T-helper 1 cell treated with Interleukin-12 subunit alpha and Interleukin-12 subunit beta and Interleukin-4 antibody, amounts not matched to agents 30 ng/mL and 1 ng/mL, for 36 hours (primary cell): ENCODE results near the gene CHRNA7. TPM values are rescaled to one million over a fixed set of nuclear protein-coding genes. Genes with fewer than 3 reads are reported as not detected.
"Not testable (repeated sequence)": the region's sequence is repeated elsewhere in the genome, so short reads cannot be mapped to it uniquely, and the experiment has no call there.

Source experiments
- intact Hi-C: fragments of 100-400 bp; cut with micrococcal nuclease; formaldehyde crosslinking; loops from one replicate; pipeline ENCODE4 v1.15.1; 2024
- total RNA-seq: library from RNA; stranded (reverse); gene quantifications from 2 replicates; pipeline ENCODE4 v1.2.3, GENCODE V29; 2022

Gene CHRNA7
- total RNA-seq, 1 donor from 2014 or later = 0.32 TPM

DNA sequence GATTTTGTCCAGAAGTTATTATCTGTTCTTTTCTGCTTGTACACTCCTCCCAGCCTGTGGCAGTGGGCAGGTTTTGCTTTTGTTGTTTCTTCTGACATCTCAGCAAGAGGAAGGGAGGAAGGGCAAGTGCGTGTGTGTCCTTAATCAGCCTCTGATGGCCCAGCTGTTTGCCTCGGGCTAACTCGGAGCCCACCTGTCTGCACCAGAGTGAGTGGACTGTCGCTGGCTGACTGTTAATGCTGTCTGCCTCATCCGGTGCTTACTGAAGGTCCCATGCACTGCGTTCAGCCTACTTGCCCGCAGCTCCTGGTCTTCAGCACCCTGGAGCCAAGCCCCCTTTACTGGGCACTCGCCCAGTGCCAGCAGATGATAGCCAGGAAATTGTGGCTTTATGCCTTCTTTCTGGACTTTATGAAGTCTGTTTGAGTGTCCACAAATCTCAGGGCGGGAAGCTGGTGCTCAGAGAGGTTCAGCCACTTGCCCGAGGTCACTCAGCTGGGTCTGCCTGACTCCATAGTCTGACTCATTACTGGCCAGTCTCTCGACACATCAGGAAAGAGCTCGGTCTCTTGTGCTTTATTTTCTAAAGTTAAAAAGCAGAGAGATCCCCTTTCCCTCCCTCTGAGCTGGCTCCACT is 89.5 kb downstream of the CHRNA7 start:
- intact Hi-C loops = no loop called here

DNA sequence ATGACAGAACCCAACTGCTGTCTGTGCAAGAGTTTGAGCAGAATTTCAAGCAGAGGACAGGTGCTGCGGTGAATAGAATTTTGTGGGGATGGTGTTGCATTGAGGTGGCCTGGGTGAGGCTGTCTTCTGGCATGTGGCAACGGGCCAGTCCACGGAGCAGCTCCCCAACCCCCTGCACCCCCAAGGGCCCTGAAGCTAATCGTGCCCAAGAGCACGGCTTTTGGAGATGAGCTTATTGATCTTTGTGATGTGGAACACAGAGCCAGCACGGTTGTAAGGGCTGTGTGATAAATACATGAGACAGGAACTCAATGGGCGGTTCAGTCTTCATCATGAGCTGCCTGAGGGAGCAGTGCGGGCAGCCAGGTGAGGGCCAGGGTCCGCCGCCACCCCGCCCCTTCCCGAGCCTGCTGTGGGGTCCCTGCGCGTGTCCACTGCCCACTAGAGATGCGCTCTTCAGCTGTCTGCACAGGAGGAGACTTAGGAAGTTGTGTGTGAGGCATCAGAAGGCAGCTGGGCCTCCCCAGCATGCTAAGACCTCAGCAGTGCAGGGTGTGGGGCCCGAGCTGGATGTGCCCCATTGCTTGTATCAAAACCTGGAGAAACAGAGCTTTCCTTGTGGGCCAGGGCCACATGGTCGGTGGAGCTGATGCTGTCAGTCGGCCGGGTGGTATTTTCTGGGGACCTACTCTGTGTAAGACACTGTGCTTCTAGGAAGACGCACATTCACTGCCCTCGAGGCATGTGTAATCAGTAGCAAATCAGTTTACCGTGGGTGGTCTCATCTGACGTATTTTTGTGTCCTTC is 90.5 kb downstream of the CHRNA7 start:
- intact Hi-C loops = no loop called here

DNA sequence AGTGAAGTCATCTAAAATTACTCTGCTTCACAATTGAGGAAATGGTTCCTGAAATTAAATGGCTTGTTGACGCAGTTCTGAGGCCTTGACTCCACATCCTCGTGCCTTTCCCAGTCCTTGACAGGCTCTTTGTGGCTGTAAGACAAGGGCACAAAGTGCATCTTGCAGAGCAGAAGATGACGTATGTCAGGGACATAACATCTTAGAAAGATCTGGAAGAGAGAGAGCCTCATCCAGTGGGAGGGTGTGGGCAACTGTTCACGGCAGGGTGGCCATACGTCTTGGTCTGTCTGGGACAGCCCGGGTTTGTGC is 91.0 kb downstream of the CHRNA7 start:
- intact Hi-C loops = no loop called here

DNA sequence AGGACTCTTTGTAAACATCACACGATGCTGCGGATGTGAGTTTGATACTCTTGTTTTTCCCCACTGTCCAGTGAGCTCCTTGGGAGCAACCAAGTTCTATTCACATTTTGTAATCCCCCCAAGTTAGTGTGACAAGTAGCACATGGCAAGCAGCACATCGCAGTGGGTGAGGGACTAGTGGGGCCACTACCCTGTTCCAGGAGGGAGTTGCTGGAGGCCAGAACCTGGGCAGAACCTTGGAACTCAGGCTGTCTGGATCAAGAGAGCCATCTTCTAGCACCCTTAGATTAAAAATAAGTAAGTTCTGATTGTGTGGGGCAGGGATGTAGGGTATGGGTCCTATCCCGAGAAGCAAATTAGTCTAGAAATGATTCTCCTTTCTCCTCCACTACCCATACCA is 91.7 kb downstream of the CHRNA7 start:
- intact Hi-C loops = no loop called here

DNA sequence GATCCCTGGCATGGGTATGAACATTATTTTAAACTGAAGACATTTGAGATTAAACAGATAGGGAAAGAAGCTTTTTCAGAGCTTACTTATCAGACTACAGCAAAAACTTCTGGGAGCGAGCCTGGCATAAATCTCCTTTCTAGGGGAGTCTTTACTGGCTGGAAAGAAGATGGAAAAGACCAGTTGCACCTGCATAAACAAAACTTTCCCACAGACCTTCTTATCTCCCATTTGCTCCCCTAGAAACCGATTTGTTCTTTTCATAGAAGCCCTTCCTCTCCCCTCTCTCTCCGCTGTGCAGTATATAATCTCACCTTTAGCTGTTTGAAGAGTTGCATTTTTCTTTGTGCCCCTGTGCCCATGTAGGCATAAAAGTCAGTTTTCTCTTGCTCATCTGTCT is 93.2 kb downstream of the CHRNA7 start:
- intact Hi-C loops = no loop called here

DNA sequence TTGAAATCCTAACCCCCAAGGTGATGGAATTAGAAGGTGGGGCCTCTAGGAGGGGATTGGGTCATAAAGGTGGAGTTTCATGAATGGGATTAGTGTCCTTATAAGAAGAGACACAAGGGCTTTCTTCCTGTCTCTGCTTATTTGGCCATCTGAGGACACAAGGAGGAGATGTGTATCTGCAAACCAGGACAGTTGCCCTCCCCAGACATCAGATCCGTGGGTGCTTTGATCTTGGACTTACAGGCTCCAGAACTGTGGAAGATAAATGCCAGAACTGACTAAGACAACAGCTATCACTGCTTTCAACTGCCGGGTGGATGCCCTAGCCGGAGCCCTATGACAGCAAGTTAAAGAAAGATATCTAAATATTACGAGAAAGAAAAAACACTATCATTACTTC is 94.4 kb downstream of the CHRNA7 start:
- intact Hi-C loops = no loop called here

DNA sequence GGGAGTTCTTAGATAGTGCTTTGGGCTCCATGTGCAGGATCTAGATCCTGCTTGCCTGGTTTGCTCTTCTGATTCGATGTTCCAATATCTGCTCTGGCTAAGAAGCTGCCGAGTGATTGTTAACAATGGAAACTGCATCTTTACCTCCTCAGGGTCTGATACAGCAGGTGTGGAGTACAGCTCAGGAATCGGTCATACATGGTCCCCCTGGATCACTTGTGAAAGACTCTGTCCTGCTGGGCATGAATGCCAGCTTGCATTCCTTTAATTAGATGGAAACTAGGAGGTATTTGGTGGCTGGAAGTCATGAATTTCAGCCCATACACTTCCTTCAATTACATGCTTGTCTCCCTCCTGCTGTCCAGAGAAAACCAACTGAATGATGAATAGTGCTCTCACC is 95.3 kb downstream of the CHRNA7 start:
- intact Hi-C loops = no loop called here

DNA sequence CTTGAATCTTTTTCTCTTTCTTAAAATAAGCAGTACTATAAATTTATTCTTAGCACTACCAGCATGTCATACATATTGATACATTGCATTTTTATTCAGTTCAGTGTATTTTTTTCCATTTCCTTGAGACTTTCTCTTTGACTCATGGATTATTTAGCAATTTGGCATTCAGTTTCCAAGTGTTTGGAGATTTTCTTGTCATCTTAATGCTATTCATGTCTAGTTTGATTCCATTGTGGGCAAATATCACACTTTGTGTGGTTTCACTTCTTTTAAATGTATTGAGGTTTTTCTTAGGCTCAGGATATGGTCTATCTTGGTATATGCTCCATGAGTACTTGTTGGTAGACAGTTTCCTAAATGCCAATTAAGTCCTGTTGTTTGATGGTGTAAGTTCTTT is 99.5 kb downstream of the CHRNA7 start:
- intact Hi-C loops = no loop called here

DNA sequence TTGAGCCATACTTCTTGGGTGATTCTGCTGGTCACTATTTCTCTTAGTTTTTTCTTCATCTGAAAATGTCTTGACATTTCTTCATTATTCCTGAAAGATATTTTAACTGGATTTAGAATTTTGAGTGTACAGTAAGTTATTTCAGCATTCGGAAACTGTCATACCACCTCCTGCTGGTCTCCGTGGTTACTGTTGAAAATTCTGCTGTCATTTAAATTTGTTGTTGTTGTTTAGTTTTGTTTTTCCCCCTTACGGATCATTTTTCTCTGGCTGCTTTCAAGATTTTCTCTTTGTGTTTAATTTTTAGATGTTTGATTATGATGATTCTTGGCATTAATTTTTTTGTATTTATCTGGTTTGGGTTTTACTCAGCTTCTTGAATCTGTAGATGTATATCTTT is 100.5 kb downstream of the CHRNA7 start:
- intact Hi-C loops = no loop called here

DNA sequence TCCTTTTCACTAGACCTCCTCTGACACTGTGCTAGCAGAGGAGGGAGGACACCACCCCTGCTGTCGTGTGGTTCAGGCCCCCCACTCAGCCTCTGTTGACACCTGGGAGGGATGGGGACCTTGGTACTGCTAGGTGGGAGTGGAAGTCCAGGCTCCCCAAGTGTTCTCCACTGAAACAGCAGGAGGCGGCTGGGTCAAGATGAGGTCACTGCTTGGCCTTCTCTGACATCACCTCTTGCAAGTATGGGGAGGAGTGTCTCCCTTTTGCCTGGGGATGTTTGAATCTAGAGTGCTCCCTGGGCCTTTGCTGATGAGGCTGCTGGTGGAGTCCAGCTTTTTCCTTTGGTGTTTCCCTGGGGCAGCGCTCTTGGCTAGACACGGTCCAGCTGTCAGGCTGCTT is 101.5 kb downstream of the CHRNA7 start:
- intact Hi-C loops = no loop called here

DNA sequence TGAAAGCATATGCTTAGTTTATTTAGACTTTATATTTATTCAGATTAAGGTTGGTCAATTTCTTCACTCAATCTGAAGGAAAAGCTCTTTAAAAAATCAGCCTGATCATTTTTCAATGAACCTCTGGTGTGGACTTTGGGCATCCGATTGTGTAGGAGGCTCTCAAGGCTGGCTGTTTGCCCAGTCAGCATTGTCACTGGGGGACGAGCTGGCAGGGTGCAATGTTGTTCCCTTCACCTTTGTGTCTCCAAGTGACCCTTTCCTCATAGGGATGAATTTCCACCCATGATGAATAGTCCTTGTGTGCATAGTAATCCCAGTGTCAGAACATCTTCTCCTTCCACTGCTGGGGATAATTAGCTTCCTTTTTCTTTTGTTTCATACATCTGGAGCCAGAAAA is 102.5 kb downstream of the CHRNA7 start:
- intact Hi-C loops = no loop called here

DNA sequence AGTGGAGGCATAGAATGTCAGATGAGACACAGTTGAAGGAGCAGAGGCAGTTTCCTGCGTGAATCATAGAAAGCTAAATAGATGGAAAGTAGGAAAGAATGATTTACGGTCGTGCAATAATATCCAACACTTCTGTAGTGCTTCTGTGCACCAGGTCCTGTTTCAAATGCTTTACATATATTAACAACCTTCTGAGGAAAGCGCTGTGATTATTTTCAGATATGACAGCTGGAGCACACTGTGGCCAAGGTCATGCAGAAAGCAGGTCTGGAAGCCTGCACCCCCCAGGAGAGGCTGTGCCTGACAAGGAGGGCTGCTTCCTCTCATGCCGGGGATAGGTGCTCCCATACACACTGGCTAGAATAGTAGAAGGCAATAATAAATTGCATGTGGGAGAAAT is 104.5 kb downstream of the CHRNA7 start:
- intact Hi-C loops = no loop called here

DNA sequence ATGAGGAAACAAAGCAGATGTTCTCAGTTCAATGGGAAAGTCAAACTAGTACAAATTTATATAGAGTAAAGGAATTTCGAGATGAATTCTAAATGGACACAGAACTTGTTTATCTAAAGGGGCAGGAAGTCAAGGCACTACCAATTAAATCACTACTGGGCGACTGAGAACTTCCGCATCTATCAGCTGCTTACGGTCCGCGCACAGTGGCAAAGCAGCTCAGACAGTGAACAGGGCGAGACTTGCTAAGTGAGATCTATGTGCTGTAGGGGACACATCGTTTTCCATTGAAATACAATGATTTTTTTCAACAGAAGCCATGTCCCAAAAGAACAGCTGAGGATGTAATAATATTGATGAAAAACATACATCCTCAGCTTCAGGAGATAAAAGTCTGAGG is 105.0 kb downstream of the CHRNA7 start:
- intact Hi-C loops = no loop called here

DNA sequence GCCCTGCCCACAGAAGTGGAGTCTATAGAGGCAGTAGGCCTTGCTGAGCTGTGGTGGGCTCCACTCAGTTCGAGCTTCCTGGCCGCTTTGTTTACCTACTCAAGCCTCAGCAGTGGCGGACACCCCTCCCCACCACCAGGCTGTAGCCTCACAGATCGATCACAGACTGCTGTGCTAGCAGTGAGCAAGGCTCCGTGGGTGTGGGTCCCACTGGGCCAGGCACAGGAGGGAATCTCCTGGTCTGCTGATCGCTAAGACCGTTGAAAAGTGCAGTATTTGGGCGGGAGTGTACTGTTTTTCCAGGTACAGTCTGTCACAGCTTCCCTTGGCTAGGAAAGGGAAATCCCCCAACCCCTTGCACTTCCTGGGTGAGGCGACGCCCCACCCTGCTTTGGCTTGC is 115.2 kb downstream of the CHRNA7 start:
- intact Hi-C loops = not testable (repeated sequence)

DNA sequence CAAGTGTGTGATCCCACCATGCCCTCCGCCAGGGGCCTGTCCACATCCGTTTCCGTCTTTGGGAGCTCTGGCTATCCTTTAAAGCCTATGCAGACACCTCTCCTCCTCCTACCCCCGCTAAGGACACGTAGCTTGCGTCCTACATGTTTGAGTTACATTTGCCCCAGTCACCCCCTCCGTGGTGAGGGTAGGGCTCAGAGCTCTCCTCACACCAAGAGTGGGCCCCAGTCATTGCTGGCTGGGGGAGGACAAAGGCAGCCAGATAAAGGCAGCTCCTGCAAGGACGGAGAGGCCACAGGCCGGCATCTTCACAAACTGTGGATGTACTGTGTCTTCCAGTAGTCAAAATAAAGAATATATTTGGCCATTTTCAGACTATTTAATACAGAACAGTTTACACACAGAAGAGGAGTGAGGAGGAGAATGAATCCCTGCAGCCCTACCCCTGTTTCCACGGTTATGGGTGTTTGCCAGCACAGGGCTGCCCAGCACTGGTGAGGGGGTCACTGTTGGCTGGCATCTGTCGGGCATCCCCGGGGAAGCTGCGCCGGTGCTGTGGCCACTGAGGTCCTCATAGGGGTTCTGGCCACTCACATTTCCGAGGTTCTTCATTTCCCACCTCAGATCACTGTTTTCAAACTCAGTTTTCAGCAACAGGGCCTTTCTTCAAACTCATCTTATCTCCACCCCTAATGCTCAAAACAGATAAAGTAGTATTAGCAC is 118.7 kb downstream of the CHRNA7 start:
- intact Hi-C loops = no loop called here

DNA sequence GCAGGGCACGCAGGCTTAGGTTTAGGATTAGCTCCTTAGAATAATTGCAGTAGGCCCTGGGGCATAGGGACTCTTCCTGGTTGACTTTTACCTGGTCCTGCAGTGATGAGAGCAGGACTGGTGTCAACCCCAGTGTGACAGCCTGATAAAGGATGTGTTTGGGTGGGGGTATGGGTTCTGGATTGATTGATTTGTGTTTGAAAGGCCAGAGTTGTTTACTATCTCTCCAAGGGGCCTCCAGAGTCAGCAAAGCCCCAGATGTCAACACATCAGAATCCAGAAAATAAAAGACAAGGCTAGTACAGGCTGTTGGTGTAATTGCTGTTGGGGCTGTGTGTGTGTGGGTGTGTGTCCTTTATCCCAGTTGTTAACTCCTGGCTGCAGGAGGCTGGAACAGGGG is 122.3 kb downstream of the CHRNA7 start:
- intact Hi-C loops = no loop called here

DNA sequence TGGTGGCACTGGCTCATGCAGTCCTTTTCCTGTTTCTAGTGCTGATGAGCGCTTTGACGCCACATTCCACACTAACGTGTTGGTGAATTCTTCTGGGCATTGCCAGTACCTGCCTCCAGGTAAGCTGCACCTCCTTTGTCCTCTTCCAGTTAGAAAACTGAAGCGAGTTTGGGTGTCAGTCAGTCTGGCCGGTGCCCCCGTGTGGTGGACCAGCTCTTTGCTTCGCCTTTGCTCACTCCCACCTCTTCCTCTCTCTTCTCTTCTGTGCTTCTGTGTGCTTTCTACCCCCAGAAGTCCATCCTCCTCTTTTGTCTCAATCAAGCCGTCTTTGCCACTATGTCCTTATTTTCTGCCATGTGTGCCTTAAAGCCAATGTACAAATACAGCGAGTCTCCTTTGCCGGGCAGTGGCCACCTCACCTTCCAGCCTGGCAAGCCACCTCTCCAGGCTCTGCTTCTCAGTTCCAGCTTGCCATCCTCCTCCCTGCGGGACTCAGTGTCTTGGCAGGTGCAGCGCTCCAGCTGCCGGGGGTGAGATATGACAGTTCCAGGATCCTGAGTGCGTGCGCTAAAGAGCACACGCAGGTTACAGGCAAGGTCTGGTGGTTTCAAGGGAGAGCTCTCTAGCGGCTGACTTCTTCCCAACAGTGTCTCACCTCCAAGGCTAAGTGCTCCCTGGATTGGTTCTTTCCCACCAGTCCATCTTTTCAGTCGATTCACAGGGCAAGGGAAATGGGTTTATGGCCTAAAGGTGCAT is 123.7 kb downstream of the CHRNA7 start:
- intact Hi-C loops = not testable (repeated sequence)

DNA sequence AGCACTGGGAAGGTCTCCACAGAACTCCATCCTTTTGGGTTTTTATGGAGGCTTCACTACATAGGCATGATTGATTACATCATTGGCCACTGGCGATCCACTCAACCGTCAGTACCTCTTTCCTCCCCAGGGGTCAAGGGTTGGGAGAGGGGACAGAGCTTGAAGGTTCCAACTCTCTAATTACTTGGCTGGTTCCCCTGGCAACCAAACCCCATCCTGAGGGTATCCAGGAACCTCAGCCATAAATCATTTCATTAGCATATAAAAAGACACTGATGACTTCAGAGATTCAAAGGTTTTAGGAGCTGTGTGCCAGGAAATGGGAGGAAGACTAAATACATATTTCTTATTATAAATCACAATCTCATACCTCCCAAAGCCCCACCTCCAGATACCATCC is 131.8 kb downstream of the CHRNA7 start:
- intact Hi-C loops = not testable (repeated sequence)

DNA sequence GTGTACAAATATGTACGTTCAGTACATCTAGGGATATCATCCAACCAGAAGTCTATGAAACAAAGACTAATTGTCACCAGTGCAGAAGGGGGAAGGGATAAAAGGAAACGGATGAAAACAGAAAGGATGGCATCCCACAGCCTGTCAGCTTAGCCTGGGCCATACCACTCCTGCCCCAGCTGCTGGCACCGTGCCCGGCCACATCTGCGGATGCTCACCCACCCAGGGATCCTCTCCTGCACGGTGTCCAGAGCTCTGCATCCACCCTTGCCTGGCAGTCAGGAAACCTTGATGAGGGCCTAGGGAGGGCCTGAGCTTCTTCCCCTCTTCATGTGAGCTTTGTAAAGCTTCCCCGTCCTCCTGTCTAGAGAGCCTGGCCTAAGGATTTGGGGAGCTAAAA is 133.8 kb downstream of the CHRNA7 start:
- intact Hi-C loops = not testable (repeated sequence)

DNA sequence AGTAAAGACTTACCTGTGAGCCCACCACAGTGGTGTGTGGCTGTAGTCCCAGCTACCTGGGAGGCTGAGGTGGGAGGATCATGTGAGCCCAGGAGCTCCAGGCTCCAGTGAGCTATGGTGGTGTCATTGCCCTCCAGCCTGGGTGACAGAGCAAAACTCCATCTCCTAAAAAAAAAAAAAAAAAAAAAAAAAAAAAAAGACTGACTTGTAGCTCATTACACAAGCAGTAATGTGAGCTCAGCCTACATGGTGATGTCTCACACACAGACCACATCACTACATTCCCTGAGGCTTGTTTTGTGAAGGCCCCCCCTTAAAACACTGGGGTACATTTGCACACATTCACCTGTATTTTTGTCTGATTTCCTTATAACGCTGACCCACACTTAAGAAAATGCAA is 134.4 kb downstream of the CHRNA7 start:
- intact Hi-C loops = not testable (repeated sequence)

DNA sequence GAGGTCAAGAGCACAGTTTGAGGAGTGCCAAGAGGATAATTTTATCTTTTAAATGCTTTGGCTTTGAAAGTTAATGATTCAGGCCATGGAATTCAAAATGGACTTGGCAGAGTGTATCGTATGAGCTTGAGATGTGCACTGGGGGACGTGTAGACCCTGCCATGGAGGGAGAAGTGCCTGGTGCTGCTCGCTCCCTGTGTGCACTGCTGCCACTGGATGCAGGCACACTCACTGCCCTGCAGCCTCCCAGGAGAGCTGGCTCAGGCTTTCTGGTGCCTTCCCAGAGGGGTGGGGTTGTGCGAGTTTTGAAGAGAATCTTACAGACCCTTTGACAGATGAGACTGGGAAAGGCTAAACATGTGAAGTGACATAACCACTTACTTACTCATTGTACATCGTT is 135.5 kb downstream of the CHRNA7 start:
- intact Hi-C loops = not testable (repeated sequence)

DNA sequence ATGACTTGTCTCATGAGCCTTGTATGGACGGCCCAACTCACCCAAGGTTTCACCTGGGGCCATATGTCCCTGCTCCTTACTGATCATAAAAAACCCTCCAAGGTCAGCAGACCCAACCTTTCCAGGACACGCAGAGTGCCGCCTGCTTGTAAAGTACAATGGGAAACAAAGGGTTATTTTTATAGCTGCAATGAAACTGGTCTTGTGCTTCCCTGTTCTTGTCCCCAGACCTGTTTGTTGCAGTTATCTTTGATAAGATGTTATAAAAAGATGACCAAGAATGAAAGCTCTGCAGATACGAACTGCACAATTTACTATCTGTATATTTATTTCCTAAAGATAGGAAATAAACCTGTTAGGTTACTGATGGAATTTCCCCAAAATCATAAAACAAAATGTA is 136.0 kb downstream of the CHRNA7 start:
- intact Hi-C loops = not testable (repeated sequence)
